Measurements from ENCODE around the gene NXPH3. TPM values are rescaled to one million over a fixed set of nuclear protein-coding genes. Genes with fewer than 3 reads are reported as not detected.

Gene NXPH3
- total RNA-seq, 1 donor from 2014 or later = 0.79 TPM

DNA sequence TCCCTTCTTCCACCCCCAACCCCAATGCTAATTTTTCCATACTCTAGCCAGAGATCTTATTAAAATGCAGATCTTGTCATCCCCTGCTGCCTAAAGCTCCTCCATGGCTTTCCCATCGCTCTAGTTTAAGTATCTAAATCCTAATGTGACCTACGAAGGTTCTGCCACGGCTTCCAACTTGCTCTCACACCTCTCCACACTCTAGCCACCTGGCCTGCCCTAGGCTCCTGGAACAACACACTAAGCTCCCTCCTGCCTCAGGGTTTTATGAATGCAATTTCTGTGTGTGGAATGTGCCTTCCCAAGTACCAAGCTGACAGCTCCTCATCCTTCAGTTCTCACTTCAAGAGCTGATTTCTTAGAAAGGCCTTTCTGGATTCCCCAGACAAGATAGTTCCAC, 16.6 kb downstream of the NXPH3 start:
- DNase-seq (ENCODE audit: low read depth, low spot score) = no peak
- Mint-ChIP-seq H3K4me1 (no peaks in the 10 kb centered on the region), H3K9me3 (no peaks in the 10 kb centered on the region), H3K4me3 (no peak overlapping the region), H3K27me3 (ENCODE audit: low read depth) (no peaks in the 10 kb centered on the region), H3K36me3 (ENCODE audit: low read depth) (no peaks in the 10 kb centered on the region), H3K27ac (ENCODE audit: unreplicated experiment) (no peak overlapping the region)
- TF ChIP-seq, protein P1, sequence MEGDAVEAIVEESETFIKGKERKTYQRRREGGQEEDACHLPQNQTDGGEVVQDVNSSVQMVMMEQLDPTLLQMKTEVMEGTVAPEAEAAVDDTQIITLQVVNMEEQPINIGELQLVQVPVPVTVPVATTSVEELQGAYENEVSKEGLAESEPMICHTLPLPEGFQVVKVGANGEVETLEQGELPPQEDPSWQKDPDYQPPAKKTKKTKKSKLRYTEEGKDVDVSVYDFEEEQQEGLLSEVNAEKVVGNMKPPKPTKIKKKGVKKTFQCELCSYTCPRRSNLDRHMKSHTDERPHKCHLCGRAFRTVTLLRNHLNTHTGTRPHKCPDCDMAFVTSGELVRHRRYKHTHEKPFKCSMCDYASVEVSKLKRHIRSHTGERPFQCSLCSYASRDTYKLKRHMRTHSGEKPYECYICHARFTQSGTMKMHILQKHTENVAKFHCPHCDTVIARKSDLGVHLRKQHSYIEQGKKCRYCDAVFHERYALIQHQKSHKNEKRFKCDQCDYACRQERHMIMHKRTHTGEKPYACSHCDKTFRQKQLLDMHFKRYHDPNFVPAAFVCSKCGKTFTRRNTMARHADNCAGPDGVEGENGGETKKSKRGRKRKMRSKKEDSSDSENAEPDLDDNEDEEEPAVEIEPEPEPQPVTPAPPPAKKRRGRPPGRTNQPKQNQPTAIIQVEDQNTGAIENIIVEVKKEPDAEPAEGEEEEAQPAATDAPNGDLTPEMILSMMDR (conservative IDR thresholded peaks at IDR 0.05) = no peak

DNA sequence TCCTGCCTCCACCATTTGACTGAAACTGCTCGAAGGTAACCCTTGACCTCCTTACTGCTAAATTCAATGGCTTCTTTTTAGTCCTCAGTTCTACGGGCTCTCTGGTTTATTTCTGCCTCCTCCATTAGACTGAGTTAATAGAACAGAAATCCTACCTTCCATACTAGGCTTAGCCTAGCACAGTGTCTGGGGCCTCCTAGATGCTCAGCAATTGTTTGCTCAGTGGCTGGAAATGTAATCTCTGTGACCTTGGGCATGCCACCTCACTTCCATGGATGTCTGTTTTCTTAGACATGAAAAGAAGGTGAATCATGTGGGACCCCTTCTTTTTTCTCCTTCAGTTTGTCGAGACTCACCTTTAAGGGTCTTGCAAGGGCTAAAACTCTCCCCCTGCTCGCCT, 19.7 kb downstream of the NXPH3 start:
- no peaks in the 10 kb centered on the region for H3K9me3 Mint-ChIP-seq
- DNase-seq (ENCODE audit: low read depth, low spot score) = no peak
- H3K36me3 Mint-ChIP-seq (ENCODE audit: low read depth) = peaks cover 6% of the 10 kb centered on the region
- no peaks in the 10 kb centered on the region for H3K4me1 Mint-ChIP-seq
- H3K27me3 Mint-ChIP-seq (ENCODE audit: low read depth) = no peaks in the 10 kb centered on the region
- no peak overlapping the region for H3K27ac Mint-ChIP-seq (ENCODE audit: unreplicated experiment)
- TF ChIP-seq, protein P1 (conservative IDR thresholded peaks at IDR 0.05) = no peak
- no peak overlapping the region for H3K4me3 Mint-ChIP-seq

DNA sequence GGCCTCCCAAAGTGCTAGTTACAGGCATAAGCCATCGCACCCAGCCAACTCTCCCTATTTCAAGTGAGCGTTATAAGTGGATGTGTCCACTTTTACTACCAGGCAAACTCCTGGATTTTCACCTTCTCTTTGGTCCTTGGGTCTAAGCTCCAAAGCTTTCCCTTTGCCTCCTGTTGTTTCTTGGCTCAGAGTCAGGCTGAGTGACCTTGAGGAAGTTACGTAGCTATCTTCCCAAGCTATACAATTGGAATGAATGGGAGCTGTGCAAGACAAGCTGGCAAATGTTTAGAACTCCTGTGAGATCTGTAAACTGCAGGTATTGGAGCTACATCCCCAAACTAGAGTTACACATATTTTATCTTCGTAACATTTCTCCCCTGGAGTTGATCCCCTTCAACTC, 20.3 kb downstream of the NXPH3 start:
- H3K4me1 Mint-ChIP-seq = no peaks in the 10 kb centered on the region
- peaks cover 6% of the 10 kb centered on the region for H3K36me3 Mint-ChIP-seq (ENCODE audit: low read depth)
- no peak overlapping the region for H3K27ac Mint-ChIP-seq (ENCODE audit: unreplicated experiment)
- TF ChIP-seq, protein P1 (conservative IDR thresholded peaks at IDR 0.05) = no peak
- no peaks in the 10 kb centered on the region for H3K27me3 Mint-ChIP-seq (ENCODE audit: low read depth)
- no peaks in the 10 kb centered on the region for H3K9me3 Mint-ChIP-seq
- no peak overlapping the region for H3K4me3 Mint-ChIP-seq
- DNase-seq (ENCODE audit: low read depth, low spot score) = no peak

DNA sequence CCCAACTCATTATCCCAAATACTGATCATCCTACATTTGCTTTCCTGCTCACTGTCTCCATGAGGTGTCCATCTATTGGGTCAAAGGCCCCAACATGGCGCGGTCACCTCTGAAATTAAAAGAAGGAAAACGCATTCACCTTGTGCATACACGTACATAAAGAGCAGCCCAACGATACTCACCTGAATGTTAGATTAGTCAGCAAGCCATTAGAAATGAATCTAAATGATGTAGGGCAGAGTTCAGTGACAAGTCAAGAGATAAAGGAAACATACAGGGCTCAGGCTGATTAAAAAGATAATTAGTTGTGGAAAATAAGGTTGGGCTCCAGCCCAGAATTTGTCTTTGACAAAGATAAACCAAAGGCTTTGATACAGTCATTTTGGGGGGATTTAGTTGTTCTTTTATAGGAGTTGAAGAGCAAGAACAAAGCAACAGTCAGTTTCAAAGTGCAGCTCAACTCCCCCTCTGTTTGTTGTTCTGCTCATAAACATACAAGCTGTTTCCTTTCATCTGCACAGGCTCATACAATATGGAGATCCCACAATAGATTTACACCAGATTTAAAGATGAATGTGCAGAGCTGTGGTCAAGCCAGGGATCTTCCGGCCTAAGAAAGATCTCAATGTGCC, 21.1 kb downstream of the NXPH3 start:
- DNase-seq (ENCODE audit: low read depth, low spot score) = no peak
- H3K36me3 Mint-ChIP-seq (ENCODE audit: low read depth) = peaks cover 6% of the 10 kb centered on the region
- no peaks in the 10 kb centered on the region for H3K9me3 Mint-ChIP-seq
- TF ChIP-seq, protein P1 (conservative IDR thresholded peaks at IDR 0.05) = no peak
- H3K4me1 Mint-ChIP-seq = peaks cover under 1% of the 10 kb centered on the region
- no peaks in the 10 kb centered on the region for H3K27me3 Mint-ChIP-seq (ENCODE audit: low read depth)
- H3K4me3 Mint-ChIP-seq = no peak overlapping the region
- H3K27ac Mint-ChIP-seq (ENCODE audit: unreplicated experiment) = no peak overlapping the region

DNA sequence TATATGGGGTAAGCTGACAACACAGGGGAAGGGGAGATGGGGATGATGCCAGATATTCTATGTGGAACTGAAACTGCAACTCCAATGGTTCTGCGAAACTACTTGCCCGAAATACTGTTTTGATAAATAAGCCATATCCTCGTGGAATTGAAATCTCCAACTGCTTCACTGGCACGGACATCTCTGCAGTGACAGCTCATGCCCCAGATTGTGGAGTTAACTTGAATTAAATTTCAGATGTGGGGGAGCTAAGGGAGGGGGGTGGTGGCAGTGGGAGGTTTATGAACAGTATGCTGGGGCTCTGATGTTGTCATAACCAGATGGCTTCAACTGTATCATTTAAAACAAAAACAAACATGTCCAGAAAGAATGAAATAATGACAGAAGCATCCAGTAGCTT, 21.8 kb downstream of the NXPH3 start:
- Mint-ChIP-seq H3K4me3 (no peak overlapping the region), H3K9me3 (no peaks in the 10 kb centered on the region), H3K36me3 (ENCODE audit: low read depth) (peaks cover 6% of the 10 kb centered on the region), H3K27me3 (ENCODE audit: low read depth) (no peaks in the 10 kb centered on the region), H3K4me1 (peaks cover 8% of the 10 kb centered on the region), H3K27ac (ENCODE audit: unreplicated experiment) (no peak overlapping the region)
- no peak for DNase-seq (ENCODE audit: low read depth, low spot score)
- TF ChIP-seq, protein P1 (conservative IDR thresholded peaks at IDR 0.05) = no peak
